MCF 10A (cell line): Measurements from ENCODE around the gene TECTA. TPM values are rescaled to one million over a fixed set of nuclear protein-coding genes. Genes with fewer than 3 reads are reported as not detected.

Source experiments
- BruUV-seq: library from RNA; stranded (reverse); fragments of 400-500 nt; replicated peaks from 2 replicates; lab custom pipeline; 2021; lab: Mats Ljungman, UMichigan
- CTCF ChIA-PET: fragments of 300-600 bp; sonication (Branson Sonifier 250); formaldehyde crosslinking; extraction: SDS; loops from one replicate; lab custom pipeline; 2021; ENCODE audit warnings: antibody characterized with exemption, inconsistent platforms; lab: Yijun Ruan, JAX
- POLR2A ChIA-PET: fragments of 300-600, 350-650 bp; sonication (Branson Sonifier 250); formaldehyde crosslinking; extraction: SDS; loops from one replicate; lab custom pipeline; 2020; ENCODE audit warnings: antibody characterized with exemption, inconsistent platforms; lab: Yijun Ruan, JAX
- DNase-seq: peaks from one replicate; pipeline ENCODE4 v3.0.0-alpha.2; 2018; ENCODE audit not compliant: unreplicated experiment
- H3K27ac Mint-ChIP-seq: one replicate; pipeline ENCODE4 v1.8.0; 2022; ENCODE audit warnings: mild to moderate bottlenecking, low read depth, mixed read lengths; ENCODE audit not compliant: unreplicated experiment
- H3K27me3 Mint-ChIP-seq: one replicate; pipeline ENCODE4 v1.8.0; 2022; ENCODE audit warnings: mixed read lengths; ENCODE audit not compliant: insufficient read depth, unreplicated experiment
- H3K36me3 Mint-ChIP-seq: one replicate; pipeline ENCODE4 v1.8.0; 2022; ENCODE audit warnings: mild to moderate bottlenecking, moderate library complexity, mixed read lengths; ENCODE audit not compliant: insufficient read depth, unreplicated experiment
- H3K4me1 Mint-ChIP-seq: one replicate; pipeline ENCODE4 v1.8.0; 2022; ENCODE audit warnings: mixed read lengths; ENCODE audit not compliant: insufficient read depth, unreplicated experiment
- H3K4me3 Mint-ChIP-seq: one replicate; pipeline ENCODE4 v1.8.0; 2022; ENCODE audit warnings: mild to moderate bottlenecking, moderate library complexity, mixed read lengths; ENCODE audit not compliant: unreplicated experiment
- H3K9me3 Mint-ChIP-seq: one replicate; pipeline ENCODE4 v1.8.0; 2022; ENCODE audit warnings: mixed read lengths; ENCODE audit not compliant: unreplicated experiment
- CTCF ChIP-seq: fragments of 200-600 bp; IDR thresholded peaks from one replicate; pipeline ENCODE4 v1.8.0; 2022; ENCODE audit warnings: antibody characterized with exemption, mild to moderate bottlenecking; ENCODE audit not compliant: unreplicated experiment
- intact Hi-C: fragments of 100-400 bp; cut with micrococcal nuclease; formaldehyde crosslinking; loops from 2 replicates; pipeline ENCODE4 v1.14.1; 2022
- total RNA-seq: library from RNA; stranded (reverse); gene quantifications from 2 replicates; pipeline ENCODE4 v1.2.3, GENCODE V29; 2022

TECTA gene
- total RNA-seq, 1 experiment from 2014 or later, result 0.30 TPM

- peak; percentile 70 for DNase-seq
- Mint-ChIP-seq H3K9me3 (no peaks in the 10 kb centered on the region), H3K27ac (no peak overlapping the region), H3K4me1 (no peaks in the 10 kb centered on the region), H3K4me3 (no peak overlapping the region), H3K36me3 (no peaks in the 10 kb centered on the region), H3K27me3 (peaks cover 81% of the 10 kb centered on the region)
- ChIA-PET POLR2A (interaction anchor here (0.6 to 1.0 kb wide), 3 partner anchors 18 to 393 kb away, joined by 3 read pairs; no protein-coding TSS in a partner anchor), CTCF (interaction anchor here (0.5 to 2.4 kb wide), 56 partner anchors 8 to 1177 kb away, joined by 3 to 20 read pairs (median 3); partner anchors contain the start of gene GRIK4)
- peak; percentile 87 for TF ChIP-seq CTCF
- intact Hi-C loops, result loop anchor here (1.0 to 10.0 kb wide), 5 partner anchors 83 to 958 kb away; partner anchors contain the start of gene GRIK4
- no TSS peak for BruUV-seq
Observed at GRCh38 chr11:121194731-121195596, 93.9 kb downstream of the TECTA start.

GRCh38 chr11:121198491-121198890 is 97.4 kb downstream of the TECTA start:
- DNase-seq, result no peak
- Mint-ChIP-seq H3K27me3 (peaks cover 55% of the 10 kb centered on the region), H3K4me1 (no peaks in the 10 kb centered on the region), H3K9me3 (no peaks in the 10 kb centered on the region), H3K36me3 (no peaks in the 10 kb centered on the region), H3K4me3 (no peak overlapping the region), H3K27ac (no peak overlapping the region)
- no peak for TF ChIP-seq CTCF
- intact Hi-C loops, result loop anchor here (10.0 kb wide), 1 partner anchor 244 kb away; no protein-coding TSS in a partner anchor
- BruUV-seq, result no TSS peak
- CTCF ChIA-PET, result interaction anchor here (0.6 to 0.7 kb wide), 2 partner anchors 378 to 419 kb away, joined by 3 to 5 read pairs; no protein-coding TSS in a partner anchor
- POLR2A ChIA-PET, result no interaction called here

GRCh38 chr11:121199516-121199915 is 98.5 kb downstream of the TECTA start:
- CTCF ChIA-PET, result no interaction called here
- Mint-ChIP-seq H3K27me3 (peaks cover 50% of the 10 kb centered on the region), H3K27ac (no peak overlapping the region), H3K4me1 (no peaks in the 10 kb centered on the region), H3K36me3 (no peaks in the 10 kb centered on the region), H3K9me3 (no peaks in the 10 kb centered on the region), H3K4me3 (no peak overlapping the region)
- no TSS peak for BruUV-seq
- POLR2A ChIA-PET, result no interaction called here
- no peak for DNase-seq
- intact Hi-C loops, result loop anchor here (10.0 kb wide), 1 partner anchor 245 kb away; no protein-coding TSS in a partner anchor
- no peak for TF ChIP-seq CTCF

GRCh38 chr11:121206810-121207209 is 105.8 kb downstream of the TECTA start:
- ChIA-PET POLR2A (no interaction called here), CTCF (interaction anchor here (2.3 kb wide), 1 partner anchor 12 kb away, joined by 10 read pairs; no protein-coding TSS in a partner anchor)
- no peaks in the 10 kb centered on the region for H3K36me3 Mint-ChIP-seq
- DNase-seq, result no peak
- no peak overlapping the region for H3K27ac Mint-ChIP-seq
- H3K4me1 Mint-ChIP-seq, result peaks cover 8% of the 10 kb centered on the region
- TF ChIP-seq CTCF, result no peak
- BruUV-seq, result no TSS peak
- no peak overlapping the region for H3K4me3 Mint-ChIP-seq
- H3K9me3 Mint-ChIP-seq, result no peaks in the 10 kb centered on the region
- H3K27me3 Mint-ChIP-seq, result peaks cover 44% of the 10 kb centered on the region
- intact Hi-C loops, result no loop called here
